ENCODE results near the gene LRRTM2. TPM values are rescaled to one million over a fixed set of nuclear protein-coding genes. Genes with fewer than 3 reads are reported as not detected.

LRRTM2 gene
- total RNA-seq, 2 experiments from 2014 or later = 0.22 TPM; not detected in 1

GRCh38 chr5:138873466-138874221 lies 1.5 kb downstream of the LRRTM2 start:
- Histone ChIP-seq H4K20me1 (ENCODE audit: insufficient read depth, low read length) (no peaks in the 10 kb centered on the region), H3K4me2 (ENCODE audit: low read length) (no peak overlapping the region), H3K79me2 (ENCODE audit: insufficient read depth, low read depth, low read length) (no peaks in the 10 kb centered on the region), H3K27ac (ENCODE audit: low read depth, low read length, poor library complexity, severe bottlenecking) (no peak overlapping the region), H3K9me3 (ENCODE audit: low read length) (no peaks in the 10 kb centered on the region), H3K4me3 (ENCODE audit: low read depth, low read length, poor library complexity, severe bottlenecking) (no peak overlapping the region), H3K36me3 (ENCODE audit: insufficient read depth, low read length) (no peaks in the 10 kb centered on the region), H2AFZ (ENCODE audit: low read length) (no peak overlapping the region), H3K4me1 (ENCODE audit: insufficient read depth, low read length, poor library complexity, severe bottlenecking) (no peaks in the 10 kb centered on the region), H3K9me2 (ENCODE audit: insufficient read depth, low read length) (no peaks in the 10 kb centered on the region)
- no peak for DNase-seq (ENCODE audit: low spot score)
- CTCF ChIA-PET (ENCODE audit: unreplicated experiment) = no interaction called here
- intact Hi-C loops (cut with micrococcal nuclease; ENCODE audit: unreplicated experiment) = no loop called here
- POLR2A ChIA-PET = interaction anchor here (0.6 to 0.7 kb wide), 2 partner anchors 12 to 42 kb away, joined by 3 read pairs; no protein-coding TSS in a partner anchor
- TF ChIP-seq EZH2phosphoT487 (IDR thresholded peaks at IDR 0.05; ENCODE audit: borderline replicate concordance, low read depth, low read length) (no peak), CTCF (conservative IDR thresholded peaks at IDR 0.05; ENCODE audit: low read length) (no peak)
- BruUV-seq (replicated peaks) = no TSS peak

GRCh38 chr5:138872841-138873465 lies 2.2 kb downstream of the LRRTM2 start:
- no peaks in the 10 kb centered on the region for H3K9me3 ChIP-seq (ENCODE audit: low read length)
- H2AFZ ChIP-seq (ENCODE audit: low read length) = no peak overlapping the region
- BruUV-seq (replicated peaks) = no TSS peak
- no peak overlapping the region for H3K27ac ChIP-seq (ENCODE audit: low read depth, low read length, poor library complexity, severe bottlenecking)
- no peak overlapping the region for H3K4me2 ChIP-seq (ENCODE audit: low read length)
- ChIA-PET POLR2A (interaction anchor here (0.7 to 1.0 kb wide), 2 partner anchors 13 to 17 kb away, joined by 3 read pairs; no protein-coding TSS in a partner anchor), CTCF (ENCODE audit: unreplicated experiment) (no interaction called here)
- no peaks in the 10 kb centered on the region for H3K79me2 ChIP-seq (ENCODE audit: insufficient read depth, low read depth, low read length)
- DNase-seq (ENCODE audit: low spot score) = no peak
- no peaks in the 10 kb centered on the region for H3K4me1 ChIP-seq (ENCODE audit: insufficient read depth, low read length, poor library complexity, severe bottlenecking)
- H3K9me2 ChIP-seq (ENCODE audit: insufficient read depth, low read length) = no peaks in the 10 kb centered on the region
- H4K20me1 ChIP-seq (ENCODE audit: insufficient read depth, low read length) = no peaks in the 10 kb centered on the region
- no peaks in the 10 kb centered on the region for H3K36me3 ChIP-seq (ENCODE audit: insufficient read depth, low read length)
- intact Hi-C loops (cut with micrococcal nuclease; ENCODE audit: unreplicated experiment) = no loop called here
- no peak overlapping the region for H3K4me3 ChIP-seq (ENCODE audit: low read depth, low read length, poor library complexity, severe bottlenecking)
- TF ChIP-seq CTCF (conservative IDR thresholded peaks at IDR 0.05; ENCODE audit: low read length) (no peak), EZH2phosphoT487 (IDR thresholded peaks at IDR 0.05; ENCODE audit: borderline replicate concordance, low read depth, low read length) (no peak)

GRCh38 chr5:138870611-138871010 lies 4.5 kb downstream of the LRRTM2 start:
- Histone ChIP-seq H4K20me1 (ENCODE audit: insufficient read depth, low read length) (no peaks in the 10 kb centered on the region), H3K4me2 (ENCODE audit: low read length) (no peak overlapping the region), H3K4me3 (ENCODE audit: low read depth, low read length, poor library complexity, severe bottlenecking) (no peak overlapping the region), H3K9me3 (ENCODE audit: low read length) (no peaks in the 10 kb centered on the region), H3K9me2 (ENCODE audit: insufficient read depth, low read length) (no peaks in the 10 kb centered on the region), H3K79me2 (ENCODE audit: insufficient read depth, low read depth, low read length) (no peaks in the 10 kb centered on the region), H3K36me3 (ENCODE audit: insufficient read depth, low read length) (no peaks in the 10 kb centered on the region), H3K4me1 (ENCODE audit: insufficient read depth, low read length, poor library complexity, severe bottlenecking) (no peaks in the 10 kb centered on the region), H3K27ac (ENCODE audit: low read depth, low read length, poor library complexity, severe bottlenecking) (no peak overlapping the region), H2AFZ (ENCODE audit: low read length) (no peak overlapping the region)
- DNase-seq (ENCODE audit: low spot score) = no peak
- intact Hi-C loops (cut with micrococcal nuclease; ENCODE audit: unreplicated experiment) = no loop called here
- POLR2A ChIA-PET = interaction anchor here (0.5 kb wide), 1 partner anchor 1844 kb away, joined by 5 read pairs; no protein-coding TSS in a partner anchor
- TF ChIP-seq EZH2phosphoT487 (IDR thresholded peaks at IDR 0.05; ENCODE audit: borderline replicate concordance, low read depth, low read length) (no peak), CTCF (conservative IDR thresholded peaks at IDR 0.05; ENCODE audit: low read length) (no peak)
- CTCF ChIA-PET (ENCODE audit: unreplicated experiment) = no interaction called here
- no TSS peak for BruUV-seq (replicated peaks)

All from OCI-LY7 (cell line).